Measurements from ENCODE around the gene KRTAP2-3. TPM values are rescaled to one million over a fixed set of nuclear protein-coding genes. Genes with fewer than 3 reads are reported as not detected.

The KRTAP2-3 gene
- total and polyA plus RNA-seq, 2 experiments from 2014 or later, result not detected

DNA sequence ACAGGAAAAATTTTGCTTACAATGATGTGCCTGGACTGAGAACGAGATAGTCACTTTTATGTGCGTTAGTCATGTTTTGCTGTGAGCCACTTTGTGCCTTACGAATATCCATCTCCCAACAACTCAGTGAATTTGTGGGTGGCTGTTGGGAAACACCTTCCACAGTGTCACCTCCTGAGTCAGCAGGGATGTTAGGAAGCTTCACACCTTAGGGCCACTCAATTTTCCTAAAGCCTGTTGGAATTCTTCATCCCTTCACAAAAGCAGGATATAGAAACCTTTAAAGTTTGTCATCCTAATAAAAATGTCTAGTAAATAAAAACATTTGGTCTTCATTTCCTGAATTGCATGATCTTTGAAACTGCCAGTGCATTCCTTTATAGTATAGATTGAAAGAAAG, 46.7 kb downstream of the KRTAP2-3 start:
- no peaks in the 10 kb centered on the region for H4K20me1 ChIP-seq (ENCODE audit: insufficient read depth, poor library complexity, severe bottlenecking)
- H3K4me3 ChIP-seq, result no peak overlapping the region
- WGBS (ENCODE audit: low lambda C conversion rate, missing lambda C conversion rate), result 54% methylated on average over 3 of the region's 3 CpGs
- H3K4me2 ChIP-seq, result no peak overlapping the region
- H3K79me2 ChIP-seq, result no peaks in the 10 kb centered on the region
- H3K4me1 ChIP-seq (ENCODE audit: insufficient read depth), result peaks cover 6% of the 10 kb centered on the region
- H2AFZ ChIP-seq, result no peak overlapping the region
- H3K27ac ChIP-seq, result no peak overlapping the region
- H3K27me3 ChIP-seq, result no peaks in the 10 kb centered on the region
- H3K36me3 ChIP-seq (replicated peaks; ENCODE audit: insufficient read depth, low read depth), result no peaks in the 10 kb centered on the region
- H3K9me2 ChIP-seq (replicated peaks; ENCODE audit: insufficient read depth), result no peaks in the 10 kb centered on the region
- TF ChIP-seq, protein P1, sequence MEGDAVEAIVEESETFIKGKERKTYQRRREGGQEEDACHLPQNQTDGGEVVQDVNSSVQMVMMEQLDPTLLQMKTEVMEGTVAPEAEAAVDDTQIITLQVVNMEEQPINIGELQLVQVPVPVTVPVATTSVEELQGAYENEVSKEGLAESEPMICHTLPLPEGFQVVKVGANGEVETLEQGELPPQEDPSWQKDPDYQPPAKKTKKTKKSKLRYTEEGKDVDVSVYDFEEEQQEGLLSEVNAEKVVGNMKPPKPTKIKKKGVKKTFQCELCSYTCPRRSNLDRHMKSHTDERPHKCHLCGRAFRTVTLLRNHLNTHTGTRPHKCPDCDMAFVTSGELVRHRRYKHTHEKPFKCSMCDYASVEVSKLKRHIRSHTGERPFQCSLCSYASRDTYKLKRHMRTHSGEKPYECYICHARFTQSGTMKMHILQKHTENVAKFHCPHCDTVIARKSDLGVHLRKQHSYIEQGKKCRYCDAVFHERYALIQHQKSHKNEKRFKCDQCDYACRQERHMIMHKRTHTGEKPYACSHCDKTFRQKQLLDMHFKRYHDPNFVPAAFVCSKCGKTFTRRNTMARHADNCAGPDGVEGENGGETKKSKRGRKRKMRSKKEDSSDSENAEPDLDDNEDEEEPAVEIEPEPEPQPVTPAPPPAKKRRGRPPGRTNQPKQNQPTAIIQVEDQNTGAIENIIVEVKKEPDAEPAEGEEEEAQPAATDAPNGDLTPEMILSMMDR (IDR thresholded peaks at IDR 0.05; ENCODE audit: poor library complexity), result no peak
- no peak for TF ChIP-seq EZH2 (IDR thresholded peaks at IDR 0.05; ENCODE audit: borderline replicate concordance)
- no peaks in the 10 kb centered on the region for H3K9me3 ChIP-seq (ENCODE audit: low read depth)
- no peak for DNase-seq (ENCODE audit: low spot score)

DNA sequence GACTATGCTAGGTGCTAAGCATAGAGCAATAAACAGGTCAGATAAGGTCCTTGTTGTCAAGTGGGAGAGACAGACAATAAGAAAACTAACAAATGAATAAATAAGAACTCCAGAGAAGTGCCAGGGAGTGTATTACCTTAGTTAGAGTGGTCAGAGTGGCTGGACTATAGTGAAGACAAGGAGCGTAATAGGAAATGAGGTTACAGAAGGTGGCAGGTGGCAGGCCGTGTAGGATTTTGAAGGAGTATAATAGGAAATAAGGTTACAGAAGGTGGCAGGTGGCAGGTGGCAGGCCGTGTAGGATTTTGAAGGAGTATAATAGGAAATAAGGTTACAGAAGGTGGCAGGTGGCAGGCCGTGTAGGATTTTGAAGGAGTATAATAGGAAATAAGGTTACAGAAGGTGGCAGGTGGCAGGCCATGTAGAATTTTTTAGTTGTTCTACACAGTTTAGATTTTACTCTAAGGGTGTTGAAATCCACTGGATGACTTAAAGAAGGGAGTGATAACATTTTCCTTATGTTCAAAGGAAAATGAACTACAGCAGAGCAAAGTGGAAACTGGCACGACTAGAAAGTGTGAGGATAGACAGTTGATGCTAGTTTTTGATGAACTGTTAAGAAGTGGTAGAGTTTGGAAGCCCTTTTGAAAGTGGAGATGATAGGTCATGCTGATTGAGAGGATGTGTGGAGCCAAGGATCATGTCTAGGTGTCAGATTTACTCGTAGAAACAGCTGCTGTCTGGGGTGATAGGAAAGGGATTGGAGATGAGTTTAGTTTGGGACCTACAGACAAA, 47.4 kb downstream of the KRTAP2-3 start:
- H3K27ac ChIP-seq, result no peak overlapping the region
- no peaks in the 10 kb centered on the region for H3K36me3 ChIP-seq (replicated peaks; ENCODE audit: insufficient read depth, low read depth)
- H4K20me1 ChIP-seq (ENCODE audit: insufficient read depth, poor library complexity, severe bottlenecking), result no peaks in the 10 kb centered on the region
- H3K4me3 ChIP-seq, result no peak overlapping the region
- no peaks in the 10 kb centered on the region for H3K9me3 ChIP-seq (ENCODE audit: low read depth)
- no peak overlapping the region for H3K4me2 ChIP-seq
- DNase-seq (ENCODE audit: low spot score), result no peak
- no peaks in the 10 kb centered on the region for H3K9me2 ChIP-seq (replicated peaks; ENCODE audit: insufficient read depth)
- H3K27me3 ChIP-seq, result no peaks in the 10 kb centered on the region
- H3K79me2 ChIP-seq, result no peaks in the 10 kb centered on the region
- TF ChIP-seq EZH2 (IDR thresholded peaks at IDR 0.05; ENCODE audit: borderline replicate concordance), result no peak
- TF ChIP-seq EZH2phosphoT487 (IDR thresholded peaks at IDR 0.05; ENCODE audit: low read depth, severe bottlenecking, unreplicated experiment), result no peak
- TF ChIP-seq, protein P1 (IDR thresholded peaks at IDR 0.05; ENCODE audit: poor library complexity), result no peak
- peaks cover 6% of the 10 kb centered on the region for H3K4me1 ChIP-seq (ENCODE audit: insufficient read depth)
- 85% methylated on average over 6 of the region's 6 CpGs for WGBS (ENCODE audit: low lambda C conversion rate, missing lambda C conversion rate)
- no peak overlapping the region for H2AFZ ChIP-seq

DNA sequence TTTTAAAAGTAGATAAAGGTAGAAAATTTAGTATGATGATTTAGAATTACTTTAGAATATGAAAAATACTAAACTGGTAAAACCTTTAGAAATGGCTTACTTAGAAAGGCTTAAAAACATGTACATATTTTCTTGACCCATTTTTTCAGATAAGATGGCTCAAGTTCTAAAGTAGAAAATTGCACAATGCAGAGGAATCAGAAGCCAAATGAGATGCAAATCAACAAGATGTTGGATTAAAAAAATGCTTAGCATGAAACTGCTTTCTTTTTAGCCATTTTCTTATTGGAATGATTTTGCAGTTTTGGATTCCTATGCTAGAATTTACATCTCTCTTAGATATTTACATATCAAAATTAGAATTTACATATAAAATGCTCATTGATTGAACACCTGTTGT, 49.5 kb downstream of the KRTAP2-3 start:
- no peak overlapping the region for H3K27ac ChIP-seq
- no peaks in the 10 kb centered on the region for H3K27me3 ChIP-seq
- H3K9me2 ChIP-seq (replicated peaks; ENCODE audit: insufficient read depth), result no peaks in the 10 kb centered on the region
- no peak overlapping the region for H3K4me2 ChIP-seq
- no peaks in the 10 kb centered on the region for H4K20me1 ChIP-seq (ENCODE audit: insufficient read depth, poor library complexity, severe bottlenecking)
- H3K36me3 ChIP-seq (replicated peaks; ENCODE audit: insufficient read depth, low read depth), result no peaks in the 10 kb centered on the region
- H3K4me1 ChIP-seq (ENCODE audit: insufficient read depth), result peaks cover 6% of the 10 kb centered on the region
- no peaks in the 10 kb centered on the region for H3K79me2 ChIP-seq
- DNase-seq (ENCODE audit: low spot score), result no peak
- no peaks in the 10 kb centered on the region for H3K9me3 ChIP-seq (ENCODE audit: low read depth)
- H3K4me3 ChIP-seq, result no peak overlapping the region
- TF ChIP-seq EZH2 (IDR thresholded peaks at IDR 0.05; ENCODE audit: borderline replicate concordance), result no peak
- no peak for TF ChIP-seq EZH2phosphoT487 (IDR thresholded peaks at IDR 0.05; ENCODE audit: low read depth, severe bottlenecking, unreplicated experiment)
- TF ChIP-seq, protein P1 (IDR thresholded peaks at IDR 0.05; ENCODE audit: poor library complexity), result no peak
- H2AFZ ChIP-seq, result no peak overlapping the region

Measured in hepatocyte (in vitro differentiated cells).